Lower leg skin (tissue), 4 donors: ENCODE measurements around the gene PGPEP1. TPM values are rescaled to one million over a fixed set of nuclear protein-coding genes. Genes with fewer than 3 reads are reported as not detected.

Source experiments
- DNase-seq, 2 donors: peaks; one replicate each; pipeline ENCODE4 v3.0.0-alpha.2; 2019; ENCODE audit warnings: low spot score in 2 of 2
- H3K4me3 ChIP-seq: fragments of 200-600 bp; sonication (generic); 2 replicates; pipeline ENCODE4 v1.5.1; 2017; ENCODE audit warnings: mild to moderate bottlenecking, low read depth; ENCODE audit not compliant: poor library complexity, severe bottlenecking
- POLR2A ChIP-seq, 2 donors: fragments of 450-650 bp; IDR thresholded peaks; one replicate each; pipeline ENCODE4 v1.6.1; 2016 to 2017; ENCODE audit warnings: antibody characterized with exemption in 2 of 2, mild to moderate bottlenecking in 1 of 2, moderate library complexity in 1 of 2
- WGBS, 2 donors: methylation state at CpG; one replicate each; pipeline ENCODE4 v1.1.5; 2018; 5-methylcytosine and 5-hydroxymethylcytosine counted together
- intact Hi-C: fragments of 100-400 bp; cut with DNase I; formaldehyde crosslinking; loops from one replicate; pipeline ENCODE4 v1.15.0; 2023; ENCODE audit warnings: low total_unique reads
- total RNA-seq, 4 donors: library from RNA; depleted of rRNA; stranded (reverse); fragments of >200 nt; gene quantifications; one replicate each; pipeline ENCODE4 v1.1.0, GENCODE V29; 2016
- TF ChIP-seq, protein P1 (sequence below), 3 donors: fragments of 450-650 bp; IDR thresholded peaks; one replicate each; pipeline ENCODE4 v1.5.1; 2016; ENCODE audit warnings: antibody characterized with exemption in 3 of 3, mild to moderate bottlenecking in 3 of 3, moderate library complexity in 2 of 3

PGPEP1 gene
- total RNA-seq, 4 donors from 2014 or later: 2.4 to 7.1 (median 4.8) TPM

DNA sequence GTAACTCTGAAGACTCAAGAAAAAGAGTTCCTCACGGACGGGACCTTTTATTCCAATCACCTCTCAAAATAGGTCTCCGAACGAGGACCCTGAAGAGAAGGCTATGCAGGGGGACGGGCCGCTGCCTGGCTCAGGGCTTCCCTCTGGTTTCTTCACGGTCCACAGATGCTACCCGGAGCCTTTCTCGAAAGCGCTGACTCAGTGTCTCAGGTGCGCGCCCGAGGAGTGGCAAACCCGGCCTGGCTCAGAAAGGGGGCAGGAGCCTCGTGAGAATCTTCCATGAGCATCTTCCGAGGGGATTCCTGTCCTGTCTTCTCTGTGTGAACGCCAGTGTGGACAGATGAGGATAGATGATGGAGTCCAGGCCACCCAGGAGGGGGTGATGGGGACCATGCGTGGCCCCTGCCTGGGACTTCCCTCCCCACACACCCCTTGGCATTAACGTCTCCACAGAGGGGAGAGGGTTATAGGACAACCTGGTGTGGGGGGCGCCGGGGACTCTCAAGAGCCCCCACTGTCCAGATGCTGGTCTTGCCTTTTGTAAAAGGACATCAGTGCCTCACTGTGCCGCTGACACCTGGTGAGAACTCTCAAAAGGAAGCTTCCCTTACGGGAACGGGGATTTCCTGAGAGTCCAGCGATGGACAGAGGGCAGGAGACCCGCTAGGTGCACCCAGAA, 34.0 kb upstream of the PGPEP1 start:
- TF ChIP-seq, protein P1, sequence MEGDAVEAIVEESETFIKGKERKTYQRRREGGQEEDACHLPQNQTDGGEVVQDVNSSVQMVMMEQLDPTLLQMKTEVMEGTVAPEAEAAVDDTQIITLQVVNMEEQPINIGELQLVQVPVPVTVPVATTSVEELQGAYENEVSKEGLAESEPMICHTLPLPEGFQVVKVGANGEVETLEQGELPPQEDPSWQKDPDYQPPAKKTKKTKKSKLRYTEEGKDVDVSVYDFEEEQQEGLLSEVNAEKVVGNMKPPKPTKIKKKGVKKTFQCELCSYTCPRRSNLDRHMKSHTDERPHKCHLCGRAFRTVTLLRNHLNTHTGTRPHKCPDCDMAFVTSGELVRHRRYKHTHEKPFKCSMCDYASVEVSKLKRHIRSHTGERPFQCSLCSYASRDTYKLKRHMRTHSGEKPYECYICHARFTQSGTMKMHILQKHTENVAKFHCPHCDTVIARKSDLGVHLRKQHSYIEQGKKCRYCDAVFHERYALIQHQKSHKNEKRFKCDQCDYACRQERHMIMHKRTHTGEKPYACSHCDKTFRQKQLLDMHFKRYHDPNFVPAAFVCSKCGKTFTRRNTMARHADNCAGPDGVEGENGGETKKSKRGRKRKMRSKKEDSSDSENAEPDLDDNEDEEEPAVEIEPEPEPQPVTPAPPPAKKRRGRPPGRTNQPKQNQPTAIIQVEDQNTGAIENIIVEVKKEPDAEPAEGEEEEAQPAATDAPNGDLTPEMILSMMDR (IDR thresholded peaks at IDR 0.05): no peak
- no peak for TF ChIP-seq POLR2A (IDR thresholded peaks at IDR 0.05)
- H3K4me3 ChIP-seq: no peak overlapping the region
- WGBS, 2 donors: 74 to 78% methylated on average over 26 of the region's 26 CpGs
- intact Hi-C loops: no loop called here
- no peak for DNase-seq

DNA sequence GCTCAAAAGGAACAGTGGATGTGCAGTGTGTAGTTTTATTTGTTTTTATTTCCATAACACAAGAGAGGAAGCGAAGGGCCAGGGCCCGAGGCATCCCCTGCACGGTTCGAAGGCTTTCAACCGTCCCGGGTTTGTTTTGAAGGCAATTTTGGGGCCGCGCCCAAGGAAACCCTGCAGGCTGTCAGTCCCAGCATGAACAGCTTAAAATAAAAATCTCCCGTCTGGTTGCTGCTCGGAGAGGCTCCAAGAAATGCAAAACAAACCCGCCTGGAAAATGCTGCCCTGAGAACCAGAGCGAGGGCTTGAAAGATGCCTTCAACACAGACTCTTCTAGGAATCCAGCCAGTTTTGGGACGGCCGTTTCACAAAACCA, 33.5 kb upstream of the PGPEP1 start:
- intact Hi-C loops: no loop called here
- no peak overlapping the region for H3K4me3 ChIP-seq
- 33 to 36% methylated on average over 14 of the region's 14 CpGs for WGBS, 2 donors
- TF ChIP-seq, protein P1 (IDR thresholded peaks at IDR 0.05): no peak
- TF ChIP-seq POLR2A (IDR thresholded peaks at IDR 0.05): no peak
- no peak for DNase-seq

DNA sequence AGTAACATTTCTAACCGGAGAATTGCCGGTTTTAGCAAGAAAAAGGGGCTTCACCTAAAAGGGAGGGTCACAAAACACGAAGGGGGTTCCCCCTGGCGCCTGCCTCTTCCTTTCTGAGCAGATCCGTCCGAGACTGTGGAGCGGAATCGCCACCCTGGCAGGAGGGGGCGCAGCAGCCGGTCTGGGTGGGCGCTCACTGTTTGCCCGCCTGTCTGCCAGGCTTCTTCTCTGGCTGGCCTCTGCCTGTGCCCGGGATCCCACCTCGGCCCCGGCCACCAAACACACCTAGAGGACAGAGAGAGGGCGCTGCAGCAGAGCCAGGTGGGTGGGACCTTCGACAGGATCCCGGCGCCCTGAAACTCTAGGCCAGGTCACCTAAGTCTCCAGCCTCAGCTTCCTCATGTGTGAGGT, 33.1 kb upstream of the PGPEP1 start:
- no peak for DNase-seq
- TF ChIP-seq, protein P1 (IDR thresholded peaks at IDR 0.05): no peak
- TF ChIP-seq POLR2A (IDR thresholded peaks at IDR 0.05): no peak
- intact Hi-C loops: no loop called here
- H3K4me3 ChIP-seq: no peak overlapping the region
- WGBS, 2 donors: 68 to 77% methylated on average over 12 to 19 of the region's 19 CpGs

DNA sequence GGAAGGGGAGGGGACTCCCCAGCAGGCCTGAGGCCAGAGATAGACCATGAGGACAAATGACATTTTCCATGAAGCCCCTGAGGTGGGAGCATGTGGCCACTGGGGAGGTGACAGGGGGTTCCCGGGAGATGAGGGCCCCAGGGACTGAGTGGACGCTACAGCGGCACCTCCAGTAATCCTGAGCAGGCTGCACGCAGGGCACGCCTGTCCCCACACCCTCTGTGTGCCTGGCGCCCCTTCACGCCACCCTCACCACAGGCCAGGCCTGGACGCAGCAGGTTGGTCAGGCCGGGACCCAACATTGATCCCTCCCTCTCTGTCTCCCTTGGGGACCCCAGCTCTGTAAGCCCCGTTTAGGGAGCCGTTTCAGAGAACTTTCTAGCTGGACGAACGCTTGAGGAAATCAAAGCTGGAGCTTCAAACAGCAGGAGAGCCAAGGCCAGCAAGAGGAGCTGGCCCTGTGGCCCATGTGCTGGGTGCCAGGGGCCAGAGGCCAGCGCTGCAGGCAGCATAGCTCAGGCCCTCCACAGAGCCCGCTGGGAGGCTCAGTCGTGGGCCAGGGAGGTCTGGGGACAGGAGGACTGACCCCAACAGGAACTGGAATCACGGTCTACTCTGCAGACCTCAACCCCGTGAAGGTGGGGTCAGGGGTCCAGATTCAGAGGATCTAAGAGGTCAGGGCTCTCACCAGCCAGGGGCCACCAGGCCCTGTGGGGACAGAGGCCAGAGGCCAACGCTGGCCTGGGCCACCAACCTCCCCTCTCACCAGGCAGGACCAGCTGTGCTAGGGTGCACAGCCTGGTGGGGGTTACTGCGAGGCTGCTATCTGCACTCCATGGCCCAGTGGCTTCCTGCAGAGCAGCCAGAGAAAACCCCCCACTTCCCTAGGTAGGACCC, 32.1 kb upstream of the PGPEP1 start:
- WGBS, 2 donors: 79 to 83% methylated on average over 18 to 19 of the region's 20 CpGs
- intact Hi-C loops: no loop called here
- no peak for DNase-seq

DNA sequence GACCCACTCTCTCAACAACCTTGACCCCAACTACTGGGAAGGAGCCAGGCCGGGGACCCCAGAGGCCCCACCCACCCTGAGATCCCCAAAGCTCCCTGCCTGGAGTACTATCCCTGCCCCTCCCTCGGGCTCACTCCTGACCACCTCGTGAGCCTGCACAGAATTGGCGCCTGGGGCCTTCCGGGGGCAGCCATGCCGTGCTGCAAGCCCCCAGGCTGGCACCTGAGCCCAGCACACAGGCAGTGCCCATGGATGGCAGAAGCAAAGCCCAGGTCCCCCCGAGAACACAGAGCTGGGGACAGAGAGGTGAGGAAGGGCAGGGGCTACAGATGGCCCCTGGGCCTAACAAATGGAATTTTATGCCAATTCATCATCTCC, 31.5 kb upstream of the PGPEP1 start:
- intact Hi-C loops: no loop called here
- H3K4me3 ChIP-seq: no peak overlapping the region
- DNase-seq: no peak
- TF ChIP-seq, protein P1 (IDR thresholded peaks at IDR 0.05): no peak
- TF ChIP-seq POLR2A (IDR thresholded peaks at IDR 0.05): no peak
- 85 to 87% methylated on average over 7 of the region's 7 CpGs for WGBS, 2 donors

More for the DNA sequence above, 32.1 kb upstream of the PGPEP1 start:
- no peak overlapping the region for H3K4me3 ChIP-seq
- TF ChIP-seq POLR2A (IDR thresholded peaks at IDR 0.05): no peak
- TF ChIP-seq, protein P1 (IDR thresholded peaks at IDR 0.05): no peak
